HepG2 (cell line): ENCODE data around the gene CDH23. TPM values are rescaled to one million over a fixed set of nuclear protein-coding genes. Genes with fewer than 3 reads are reported as not detected.

Source experiments
- BHLHE40 ChIP-seq: IDR thresholded peaks from 2 replicates; pipeline ENCODE4 v1.6.1; 2011; ENCODE audit warnings: low read length, improper control_type of control experiment
- IRF1 ChIP-seq: sonication (generic); formaldehyde crosslinking; IDR thresholded peaks from 2 replicates; pipeline ENCODE4 v1.4.0; 2020; ENCODE audit warnings: low read depth, mild to moderate bottlenecking, missing genetic modification reagents
- KDM4B ChIP-seq: sonication (generic); formaldehyde crosslinking; IDR thresholded peaks from 2 replicates; pipeline ENCODE4 v1.4.0; 2020; ENCODE audit warnings: missing genetic modification reagents
- MEF2D ChIP-seq: sonication (generic); formaldehyde crosslinking; IDR thresholded peaks from 2 replicates; pipeline ENCODE4 v1.5.1; 2020; ENCODE audit warnings: mild to moderate bottlenecking, missing genetic modification reagents
- MLLT10 ChIP-seq: sonication (generic); formaldehyde crosslinking; IDR thresholded peaks from 2 replicates; pipeline ENCODE4 v1.4.0; 2020; ENCODE audit warnings: missing genetic modification reagents
- TCF12 ChIP-seq, 2 experiments: fragments of 450-650 bp in 1 of 2; sonication (generic) in 1 of 2; formaldehyde crosslinking in 1 of 2; IDR thresholded peaks; 2 replicates each; pipeline versions ENCODE4 v1.6.1 to v1.8.0; 2017 to 2022; ENCODE audit warnings: antibody characterized with exemption in 1 of 2, mild to moderate bottlenecking in 1 of 2, missing genetic modification reagents in 1 of 2, moderate library complexity in 1 of 2
- ZNF75D ChIP-seq: sonication (generic); formaldehyde crosslinking; IDR thresholded peaks from 2 replicates; pipeline ENCODE4 v1.8.1; 2023; ENCODE audit warnings: missing genetic modification reagents, mild to moderate bottlenecking, borderline replicate concordance
- ZNF839 ChIP-seq: sonication (generic); formaldehyde crosslinking; IDR thresholded peaks from 2 replicates; pipeline ENCODE4 v1.4.0; 2020; ENCODE audit warnings: missing genetic modification reagents, mild to moderate bottlenecking, borderline replicate concordance
- polyA plus RNA-seq, 8 experiments: library from polyadenylated mRNA; depleted of rRNA in 3 of 8; stranded (reverse) in 7 of 8; unstranded in 1 of 8; fragments of >200 nt; fragmentation: Illumina TruSeq in 4 of 8; extraction: Trizol in 4 of 8; gene quantifications; 2 replicates each; pipeline versions ENCODE4 v1.2.1 to v1.2.3, GENCODE V29; 2011 to 2016; ENCODE audit warnings: low read depth in 4 of 8, missing spikeins in 1 of 8, mixed read lengths in 1 of 8; ENCODE audit not compliant: insufficient read depth in 1 of 8
- total RNA-seq, 5 experiments: library from RNA; depleted of rRNA; stranded (reverse); fragments of >200 nt; fragmentation: Illumina TruSeq; extraction: Trizol; gene quantifications; 2 replicates each; pipeline ENCODE4 v1.2.3, GENCODE V29; 2016; ENCODE audit warnings: low read depth in 1 of 5
- TF ChIP-seq, protein P1 (sequence below): sonication (generic); formaldehyde crosslinking; IDR thresholded peaks from 2 replicates; pipeline ENCODE4 v1.4.0; 2020; ENCODE audit warnings: missing genetic modification reagents

CDH23 gene
- total and polyA plus RNA-seq, 2 of the 13 experiments (the other 11 are each of a cell fraction or from before 2014, with no cell fraction given): 0.13 TPM; not detected in 1

DNA sequence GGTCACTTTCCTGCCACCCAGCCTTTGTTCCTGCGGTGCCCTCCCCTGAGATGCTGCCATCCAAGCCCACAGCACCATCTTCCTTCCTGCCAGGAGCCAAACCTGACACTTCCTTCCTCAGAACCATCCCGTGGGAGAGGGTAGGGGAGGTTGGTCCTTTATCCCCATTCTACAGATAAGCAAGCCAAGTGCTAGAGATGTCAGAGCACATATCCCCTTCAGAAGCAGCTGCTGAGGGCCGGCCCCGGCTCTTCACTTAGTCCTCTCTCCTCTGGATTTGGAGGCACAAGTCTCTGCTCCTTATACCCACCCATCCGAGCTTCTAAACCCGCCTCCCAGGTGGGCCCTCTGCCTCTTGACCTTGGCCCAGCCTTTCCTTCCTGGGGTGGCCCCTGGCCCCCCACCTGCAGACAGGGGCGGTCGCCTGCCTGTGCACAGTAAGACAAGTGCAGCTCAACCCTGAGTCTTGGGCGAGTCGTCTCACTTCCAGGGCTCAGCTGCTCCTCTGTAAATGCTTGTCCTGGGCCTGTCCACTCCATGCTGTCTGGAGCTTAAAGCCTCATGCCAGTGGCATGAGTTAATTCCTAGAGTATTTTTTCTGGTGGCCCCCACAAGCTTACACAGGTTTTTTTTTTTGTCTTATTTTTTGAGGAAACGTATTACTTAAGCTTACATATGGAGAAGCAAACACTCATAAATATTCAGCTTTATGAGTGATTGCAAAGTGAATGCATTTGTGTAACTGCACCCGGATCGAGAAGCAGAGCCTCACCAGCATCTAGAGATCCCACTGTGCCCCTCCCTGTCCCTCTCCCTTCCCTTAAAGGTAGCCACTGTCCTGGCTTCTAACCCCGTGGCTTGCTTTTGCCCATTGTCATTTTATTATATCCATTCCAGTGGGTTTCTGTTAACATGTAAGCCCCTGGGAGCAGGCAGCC lies 125.1 kb downstream of the CDH23 start (continued):
- no peak for TF ChIP-seq TCF12 (IDR thresholded peaks at IDR 0.05)
- TF ChIP-seq TCF12 (CRISPR knock-in tag; IDR thresholded peaks at IDR 0.05): no peak
- no peak for TF ChIP-seq IRF1 (CRISPR knock-in tag)
- TF ChIP-seq BHLHE40: no peak
- TF ChIP-seq ZNF839: no peak
- no peak for TF ChIP-seq KDM4B (CRISPR knock-in tag)
- no peak for TF ChIP-seq ZNF75D (CRISPR knock-in tag)
- TF ChIP-seq, protein P1, sequence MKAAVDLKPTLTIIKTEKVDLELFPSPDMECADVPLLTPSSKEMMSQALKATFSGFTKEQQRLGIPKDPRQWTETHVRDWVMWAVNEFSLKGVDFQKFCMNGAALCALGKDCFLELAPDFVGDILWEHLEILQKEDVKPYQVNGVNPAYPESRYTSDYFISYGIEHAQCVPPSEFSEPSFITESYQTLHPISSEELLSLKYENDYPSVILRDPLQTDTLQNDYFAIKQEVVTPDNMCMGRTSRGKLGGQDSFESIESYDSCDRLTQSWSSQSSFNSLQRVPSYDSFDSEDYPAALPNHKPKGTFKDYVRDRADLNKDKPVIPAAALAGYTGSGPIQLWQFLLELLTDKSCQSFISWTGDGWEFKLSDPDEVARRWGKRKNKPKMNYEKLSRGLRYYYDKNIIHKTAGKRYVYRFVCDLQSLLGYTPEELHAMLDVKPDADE (CRISPR knock-in tag): no peak
- TF ChIP-seq MEF2D (CRISPR knock-in tag): no peak
- no peak for TF ChIP-seq MLLT10
